HG03575 (cell line): Measurements from ENCODE around the gene SLC28A1.
"Not testable (repeated sequence)": the region's sequence is repeated elsewhere in the genome, so short reads cannot be mapped to it uniquely, and the experiment has no call there.

Experiments used
- ATAC-seq: cut with Tn5 transposase; IDR thresholded peaks from one replicate; pipeline ENCODE4 v1.9.1; 2021; ENCODE audit not compliant: unreplicated experiment, insufficient number of reproducible peaks, low FRiP score; ENCODE audit errors: extremely low read depth

The SLC28A1 gene

DNA sequence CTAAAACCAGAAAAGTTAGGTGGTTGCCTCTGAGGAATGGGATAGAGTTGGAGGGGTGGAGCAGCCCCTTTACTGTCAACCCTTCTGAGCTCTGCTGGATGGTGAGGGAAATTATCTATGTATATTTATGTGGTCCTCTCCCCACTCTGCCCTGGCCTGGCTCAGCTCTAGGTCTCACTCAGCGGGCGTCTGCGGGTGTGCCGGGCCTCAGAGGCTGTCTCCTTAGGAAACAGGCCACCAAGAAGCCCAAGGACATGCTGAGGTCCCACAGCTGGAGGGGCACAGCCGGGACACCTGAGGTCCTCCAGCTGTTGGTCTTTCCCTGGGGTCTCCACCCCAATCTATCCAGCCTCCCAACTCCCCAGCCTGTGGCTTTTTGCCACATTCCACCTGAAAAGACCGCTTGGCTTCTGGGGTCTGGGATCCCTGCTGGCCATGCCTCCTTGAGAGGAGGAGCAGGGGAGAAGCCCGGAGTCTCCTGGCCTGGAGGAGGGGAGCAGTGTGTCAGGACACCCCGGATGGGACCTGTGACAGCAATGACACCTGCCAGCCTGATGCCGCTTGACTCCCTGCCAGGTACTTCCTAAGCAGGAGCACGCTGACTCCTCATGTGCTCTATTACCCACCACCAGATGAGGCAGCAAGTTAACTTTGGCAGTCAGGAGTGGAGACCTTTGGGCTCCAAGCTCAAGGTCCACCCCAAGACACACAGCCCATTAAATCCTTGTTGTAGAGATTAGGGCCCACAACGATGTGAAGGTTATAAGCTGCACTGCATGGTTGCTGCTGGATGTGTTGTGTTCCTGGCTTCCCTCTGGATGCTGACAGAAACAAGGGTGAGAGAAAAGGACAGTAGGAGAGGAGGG is at the start of gene SLC28A1:
SLC28A1 (plus strand) TSS at position 747 of the 866 bp plus-strand sequence. CDS start 3,099 bp downstream, outside the sequence.
- ATAC-seq: no peak

GRCh38 chr15:84834969-84835368 is 49.5 kb upstream of the SLC28A1 start:
- ATAC-seq: no peak

DNA sequence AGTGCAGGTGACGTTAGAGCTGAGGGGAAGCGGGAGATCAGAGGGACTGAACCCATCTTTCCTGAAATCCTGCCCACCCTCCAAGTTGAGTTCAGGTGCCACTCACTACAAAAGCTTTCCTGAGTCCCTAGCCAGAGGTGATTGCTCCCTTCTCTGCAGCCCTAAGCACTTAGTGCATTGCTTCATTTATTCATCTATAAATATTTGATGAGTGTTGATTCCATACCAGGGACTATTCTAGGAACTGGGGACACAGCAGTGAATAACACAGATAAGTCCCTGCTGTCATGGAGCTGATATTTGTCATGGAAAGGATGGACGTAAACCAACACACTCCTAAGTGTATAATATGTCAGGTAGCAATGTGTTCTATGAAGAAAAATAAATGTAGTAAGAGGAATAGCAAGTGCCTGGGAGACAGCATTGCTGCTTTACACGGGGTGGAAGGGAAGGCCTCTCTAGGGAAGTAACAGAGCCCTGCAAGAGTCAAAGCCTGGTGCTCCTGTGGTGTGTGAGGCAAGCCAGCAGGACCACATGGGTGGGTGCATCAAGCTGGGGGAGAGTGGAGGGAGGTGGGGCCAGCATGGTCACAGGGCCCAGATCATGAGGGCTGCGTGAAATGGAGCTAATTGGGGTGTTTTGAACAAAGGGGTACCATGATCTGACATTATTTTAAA is 48.7 kb upstream of the SLC28A1 start:
- ATAC-seq: no peak

DNA sequence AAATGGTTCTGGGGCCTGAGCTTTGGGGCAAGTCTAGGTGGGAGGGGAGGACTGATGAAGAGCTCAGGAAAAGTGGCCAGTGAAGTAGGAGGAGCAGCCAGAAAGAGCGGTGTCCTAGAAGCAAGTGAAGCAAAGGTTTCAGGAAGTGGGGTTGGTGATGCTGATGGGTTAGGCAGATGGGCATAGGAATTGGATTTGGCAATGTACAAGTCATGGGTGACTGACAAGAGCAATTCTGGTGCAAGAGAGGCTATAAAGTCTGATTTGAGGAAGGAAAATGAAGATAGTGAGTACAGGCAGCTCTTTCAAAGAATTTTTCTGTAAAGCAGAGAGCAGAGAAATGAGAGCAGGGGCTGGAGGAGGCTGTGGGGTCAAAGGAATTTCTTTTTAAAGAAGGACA is 47.6 kb upstream of the SLC28A1 start:
- no peak for ATAC-seq

DNA sequence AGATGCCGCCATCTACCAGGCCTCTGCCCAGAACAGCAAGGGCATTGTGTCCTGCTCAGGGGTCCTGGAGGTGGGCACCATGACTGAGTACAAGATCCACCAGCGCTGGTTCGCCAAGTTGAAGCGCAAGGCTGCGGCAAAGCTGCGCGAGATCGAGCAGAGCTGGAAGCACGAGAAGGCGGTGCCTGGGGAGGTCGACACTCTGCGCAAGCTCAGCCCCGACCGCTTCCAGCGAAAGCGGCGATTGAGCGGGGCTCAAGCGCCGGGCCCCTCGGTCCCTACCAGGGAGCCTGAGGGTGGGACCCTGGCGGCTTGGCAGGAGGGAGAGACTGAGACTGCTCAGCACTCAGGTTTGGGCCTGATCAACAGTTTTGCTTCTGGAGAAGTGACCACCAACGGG is 44.7 kb upstream of the SLC28A1 start:
- ATAC-seq: no peak

- no peak for ATAC-seq
These were observed 44.2 kb upstream of the SLC28A1 start for GRCh38 chr15:84840255-84840654.

DNA sequence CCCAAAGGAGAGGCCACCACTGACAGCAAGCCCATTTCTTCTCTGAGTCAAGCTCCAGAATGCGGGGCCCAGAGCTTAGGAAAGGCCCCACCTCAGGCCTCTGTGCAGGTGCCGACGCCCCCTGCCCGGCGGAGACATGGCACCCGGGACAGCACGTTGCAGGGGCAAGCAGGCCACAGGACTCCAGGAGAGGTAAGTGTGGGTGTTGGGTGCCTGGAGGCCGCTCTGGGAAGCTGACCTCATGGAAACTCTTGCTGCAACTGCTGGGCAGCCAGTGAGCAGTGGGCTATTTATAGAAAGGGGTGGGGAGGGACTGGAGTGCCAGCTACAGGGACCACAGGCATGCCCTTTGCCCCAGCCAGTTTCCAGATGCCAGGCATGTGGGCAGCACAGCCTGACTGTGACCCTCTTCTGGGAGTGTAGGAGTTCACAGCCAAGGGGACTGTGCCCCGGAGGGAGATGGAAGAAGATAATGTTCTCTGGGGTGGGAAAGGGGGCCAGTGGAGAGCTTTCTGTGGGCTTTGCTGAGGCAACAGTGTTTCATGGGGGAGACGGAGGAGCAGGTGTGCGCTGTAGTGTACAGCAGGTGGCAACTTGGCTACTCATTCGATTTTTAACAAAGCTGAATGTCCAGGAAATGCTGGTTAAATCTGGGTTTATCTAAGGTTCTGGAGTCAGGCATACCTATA is 43.6 kb upstream of the SLC28A1 start:
- no peak for ATAC-seq

DNA sequence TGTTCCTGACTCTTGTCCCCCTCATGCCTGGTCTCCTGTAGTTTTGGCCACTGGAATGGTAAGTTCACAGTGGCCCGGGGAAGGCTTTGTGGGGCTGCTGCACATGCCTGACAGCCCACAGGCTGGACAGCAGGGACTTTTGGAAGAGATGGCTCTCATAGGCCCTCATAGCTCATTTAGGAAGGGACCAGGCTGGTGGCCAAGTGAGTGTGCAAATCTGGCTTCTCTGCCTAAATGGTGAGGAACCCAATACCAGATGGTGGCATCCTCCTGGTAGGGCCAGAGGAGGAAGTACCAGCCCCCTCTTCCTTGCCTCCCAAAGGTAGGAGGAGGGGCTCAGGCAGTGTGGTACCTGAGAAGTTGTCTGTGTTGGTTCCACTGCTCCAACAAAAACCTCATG is 41.7 kb upstream of the SLC28A1 start:
- no peak for ATAC-seq

GRCh38 chr15:84844964-84845363 is 39.5 kb upstream of the SLC28A1 start:
- no peak for ATAC-seq

DNA sequence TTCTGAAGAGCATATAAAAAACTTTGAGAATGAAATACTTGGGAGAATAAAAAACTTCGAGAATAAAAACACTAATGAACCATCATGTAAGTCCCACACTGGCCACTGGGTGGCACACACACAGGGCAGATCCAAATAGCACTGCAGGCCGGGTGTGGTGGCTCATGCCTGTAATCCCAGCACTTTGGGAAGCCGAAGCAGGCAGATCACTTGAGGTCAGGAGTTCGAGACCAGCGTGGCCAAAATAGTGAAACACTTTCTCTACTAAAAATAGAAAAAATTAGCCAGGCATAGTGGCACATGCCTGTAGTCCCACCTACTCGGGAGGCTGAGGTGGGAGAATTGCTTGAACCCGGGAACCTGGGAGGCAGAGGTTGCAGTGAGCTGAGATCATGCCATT is 38.8 kb upstream of the SLC28A1 start:
- not testable (repeated sequence) for ATAC-seq

- ATAC-seq: no peak
These were observed 38.2 kb upstream of the SLC28A1 start for GRCh38 chr15:84846269-84846668.

DNA sequence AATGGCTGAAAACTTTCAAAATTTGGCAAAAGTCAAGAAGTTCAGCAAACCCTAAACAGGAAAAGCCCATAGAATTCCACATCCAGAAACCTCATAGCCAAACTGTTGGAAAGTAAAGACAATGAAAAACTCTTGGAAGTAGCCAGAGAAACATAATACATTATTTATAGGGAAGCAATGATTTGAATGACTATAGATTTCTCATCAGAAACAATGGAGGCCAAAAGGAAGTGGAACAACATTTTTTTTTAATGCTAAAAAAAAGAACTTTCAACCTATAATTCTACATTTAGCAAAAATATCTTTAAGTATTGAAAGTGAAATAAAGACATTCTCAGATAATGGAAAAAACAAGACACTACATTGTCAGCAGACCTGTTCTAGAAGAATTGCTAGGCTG is 37.1 kb upstream of the SLC28A1 start:
- no peak for ATAC-seq

DNA sequence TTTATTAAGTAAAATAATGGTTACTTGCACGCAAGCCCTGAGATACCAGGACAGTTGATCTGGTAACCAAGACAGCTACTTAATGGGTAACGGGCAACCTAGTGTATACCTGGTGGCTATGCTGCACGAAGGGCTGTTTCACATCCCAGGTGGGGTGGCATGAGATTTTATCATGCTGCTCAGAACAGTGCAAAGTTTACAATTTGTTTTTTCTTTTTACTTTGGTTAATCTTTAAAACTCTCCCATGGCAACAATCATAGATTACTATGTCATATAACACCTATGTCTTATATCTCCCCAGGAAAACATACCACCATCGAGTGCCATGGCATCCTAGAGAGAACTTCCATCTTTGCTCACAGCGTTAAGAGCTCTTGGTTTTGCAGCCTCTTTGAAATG is 32.2 kb upstream of the SLC28A1 start:
- ATAC-seq: no peak

DNA sequence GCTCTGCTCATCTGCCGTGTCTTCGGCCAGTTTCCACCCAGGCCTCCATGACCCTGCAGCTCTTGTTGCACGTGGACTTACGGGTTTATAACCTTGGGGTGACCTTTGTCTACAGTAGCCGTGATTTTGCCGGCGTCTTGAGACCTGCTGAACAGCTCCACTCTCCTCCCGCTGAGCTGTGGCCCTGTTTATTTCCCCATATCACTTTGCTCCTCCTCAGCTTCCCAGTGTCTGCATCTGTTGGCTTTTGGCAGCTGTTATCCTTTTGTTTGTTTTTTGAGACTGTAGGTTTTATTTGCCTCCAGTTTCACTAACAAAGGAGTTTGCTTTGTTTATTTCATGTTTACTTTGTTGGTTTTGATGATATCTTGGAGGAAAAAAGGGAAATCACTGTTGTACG is 29.3 kb upstream of the SLC28A1 start:
- ATAC-seq: no peak

GRCh38 chr15:84855765-84856164 is 28.7 kb upstream of the SLC28A1 start:
- no peak for ATAC-seq

GRCh38 chr15:84856731-84857417 is 27.6 kb upstream of the SLC28A1 start:
- no peak for ATAC-seq

- no peak for ATAC-seq
These were observed 27.0 kb upstream of the SLC28A1 start for GRCh38 chr15:84857418-84858004.

DNA sequence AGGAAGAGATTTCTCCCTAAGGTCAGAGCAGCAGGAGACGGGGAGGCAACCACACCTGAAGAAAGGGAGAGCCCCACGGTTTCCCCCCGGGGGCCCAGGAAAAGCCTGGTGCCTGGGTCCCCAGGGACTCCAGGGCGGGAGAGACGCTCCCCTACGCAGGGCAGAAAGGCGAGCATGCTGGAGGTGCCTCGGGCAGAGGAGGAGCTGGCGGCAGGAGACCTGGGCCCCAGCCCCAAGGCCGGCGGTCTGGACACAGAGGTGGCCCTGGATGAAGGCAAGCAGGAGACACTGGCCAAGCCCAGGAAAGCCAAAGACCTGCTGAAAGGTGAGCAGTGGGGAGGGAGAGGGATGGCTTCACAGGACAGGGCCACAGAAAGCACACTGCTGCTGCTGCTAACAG is 26.2 kb upstream of the SLC28A1 start:
- no peak for ATAC-seq

DNA sequence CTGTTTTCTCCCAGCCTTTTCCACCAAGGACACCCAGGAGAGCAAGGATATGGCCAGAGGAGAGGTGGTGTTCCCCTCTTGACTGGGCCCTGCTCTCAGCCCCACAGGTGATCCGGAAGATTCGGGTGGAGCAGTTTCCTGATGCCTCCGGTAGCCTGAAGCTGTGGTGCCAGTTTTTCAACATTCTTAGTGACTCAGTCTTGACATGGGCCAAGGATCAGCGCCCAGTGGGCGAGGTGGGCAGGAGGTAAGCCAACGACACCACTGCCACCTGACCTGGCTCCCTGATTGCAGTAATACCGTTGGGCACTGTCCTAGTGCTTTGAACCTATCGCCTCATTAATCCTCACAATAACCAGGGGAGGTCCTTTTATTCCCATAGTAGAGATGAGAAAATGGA is 25.3 kb upstream of the SLC28A1 start:
- ATAC-seq: no peak
